ENCODE results near the gene PTH1R.

GRCh38 chr3:46938118-46938517 is 60.6 kb downstream of the PTH1R start:
- TF ChIP-seq CTCF (IDR thresholded peaks at IDR 0.05): no peak
- no peak for TF ChIP-seq EP300 (IDR thresholded peaks at IDR 0.05)

All from stomach (tissue), 4 donors.